Measurements from ENCODE around the gene PAX8.

Gene PAX8

GRCh38 chr2:113232123-113232522 is 46.6 kb downstream of the PAX8 start:
- Histone ChIP-seq H3K27me3 (ENCODE audit: insufficient read depth, poor library complexity, severe bottlenecking) (no peaks in the 10 kb centered on the region), H3K4me3 (replicated peaks; ENCODE audit: insufficient read depth, low read length) (no peak overlapping the region), H3K27ac (replicated peaks) (no peak overlapping the region; the same call in 1 of the 2 replicates)
- no peak for TF ChIP-seq CTCF (IDR thresholded peaks at IDR 0.05; ENCODE audit: insufficient read depth, low read length)
- TF ChIP-seq POLR2AphosphoS5 (IDR thresholded peaks at IDR 0.05; ENCODE audit: low read depth), result no peak
- TF ChIP-seq GABPA (IDR thresholded peaks at IDR 0.05; ENCODE audit: low read depth), result no peak
- no peak for TF ChIP-seq SPI1 (IDR thresholded peaks at IDR 0.05; ENCODE audit: borderline replicate concordance, low read depth)
- no peak for TF ChIP-seq REST (IDR thresholded peaks at IDR 0.05; ENCODE audit: insufficient replicate concordance, low read depth)
- no peak for DNase-seq (ENCODE audit: low read depth in 1 of 2, low spot score in 1 of 2)

- Histone ChIP-seq H3K4me3 (replicated peaks; ENCODE audit: insufficient read depth, low read length) (no peak overlapping the region), H3K27ac (replicated peaks) (peak overlapping the region; percentile 53; the same call in 1 of the 2 replicates), H3K27me3 (ENCODE audit: insufficient read depth, poor library complexity, severe bottlenecking) (no peaks in the 10 kb centered on the region)
- TF ChIP-seq SPI1 (IDR thresholded peaks at IDR 0.05; ENCODE audit: borderline replicate concordance, low read depth) (no peak), REST (IDR thresholded peaks at IDR 0.05; ENCODE audit: insufficient replicate concordance, low read depth) (no peak), GABPA (IDR thresholded peaks at IDR 0.05; ENCODE audit: low read depth) (no peak), POLR2AphosphoS5 (IDR thresholded peaks at IDR 0.05; ENCODE audit: low read depth) (no peak), CTCF (IDR thresholded peaks at IDR 0.05; ENCODE audit: insufficient read depth, low read length) (no peak)
- DNase-seq (ENCODE audit: low read depth in 1 of 2, low spot score in 1 of 2), result no peak
Measured at GRCh38 chr2:113231064-113231463, 47.7 kb downstream of the PAX8 start.

GRCh38 chr2:113230531-113230930 is 48.2 kb downstream of the PAX8 start:
- H3K4me3 ChIP-seq (replicated peaks; ENCODE audit: insufficient read depth, low read length), result no peak overlapping the region
- TF ChIP-seq CTCF (IDR thresholded peaks at IDR 0.05; ENCODE audit: insufficient read depth, low read length) (no peak), POLR2AphosphoS5 (IDR thresholded peaks at IDR 0.05; ENCODE audit: low read depth) (no peak), SPI1 (IDR thresholded peaks at IDR 0.05; ENCODE audit: borderline replicate concordance, low read depth) (no peak), GABPA (IDR thresholded peaks at IDR 0.05; ENCODE audit: low read depth) (no peak), REST (IDR thresholded peaks at IDR 0.05; ENCODE audit: insufficient replicate concordance, low read depth) (no peak)
- peak overlapping the region; percentile 53 for H3K27ac ChIP-seq (replicated peaks)
- H3K27me3 ChIP-seq (ENCODE audit: insufficient read depth, poor library complexity, severe bottlenecking), result no peaks in the 10 kb centered on the region
- DNase-seq (ENCODE audit: low read depth in 1 of 2, low spot score in 1 of 2), result peak in 1 of 2 experiments; percentile 75
